GM19239 (cell line): Measurements from ENCODE around the gene PPP2R5B.

ENCODE experiments used
- DNase-seq: peaks from one replicate; pipeline ENCODE4 v3.0.0; 2011; ENCODE audit warnings: low spot score; ENCODE audit not compliant: insufficient read length
- FAIRE-seq: peaks from 2 replicates; lab custom pipeline; 2011; peaks lifted over from hg19 to GRCh38; lab: Jason Lieb, UNC

The PPP2R5B gene

DNA sequence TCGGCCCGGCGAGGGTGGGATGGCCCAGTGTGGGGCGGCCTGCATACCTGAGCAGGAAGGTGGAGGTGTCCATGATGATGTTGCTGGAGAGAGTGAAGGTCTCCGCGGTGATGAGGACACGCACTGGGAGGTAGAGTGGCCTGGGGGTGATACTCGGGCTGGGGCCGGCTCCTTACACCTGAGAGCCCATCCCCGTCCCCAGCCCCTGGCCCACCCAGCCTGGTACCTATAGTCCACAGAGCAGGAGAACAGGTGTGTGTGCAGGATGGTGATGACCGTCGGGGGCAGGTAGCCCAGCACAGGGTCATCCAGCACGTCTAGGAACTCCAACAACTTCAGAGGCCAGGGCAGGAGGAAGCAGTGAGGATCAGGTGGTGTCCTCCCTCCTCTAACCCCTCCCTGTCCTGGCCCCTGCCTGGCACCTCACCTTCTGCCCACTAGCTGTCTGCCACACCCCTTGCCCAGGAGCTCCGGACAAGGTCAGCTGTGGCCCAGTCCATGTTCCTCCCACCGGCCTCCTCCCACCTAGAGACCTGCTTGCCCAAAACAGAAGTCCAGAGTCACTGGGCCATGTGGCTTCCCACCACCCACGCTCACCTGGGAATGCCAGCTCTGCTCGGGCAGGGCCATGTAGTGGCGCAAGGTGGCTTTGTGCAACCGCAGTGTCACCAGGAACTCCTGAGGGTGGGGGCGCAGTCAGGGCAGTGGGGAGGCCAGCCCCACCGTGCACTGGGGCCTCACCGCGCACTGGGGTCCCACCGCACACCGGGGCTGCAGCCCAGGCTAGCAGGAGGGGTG lies 18.8 kb upstream of the PPP2R5B start:
- DNase-seq (no peak), FAIRE-seq (no peak)

DNA sequence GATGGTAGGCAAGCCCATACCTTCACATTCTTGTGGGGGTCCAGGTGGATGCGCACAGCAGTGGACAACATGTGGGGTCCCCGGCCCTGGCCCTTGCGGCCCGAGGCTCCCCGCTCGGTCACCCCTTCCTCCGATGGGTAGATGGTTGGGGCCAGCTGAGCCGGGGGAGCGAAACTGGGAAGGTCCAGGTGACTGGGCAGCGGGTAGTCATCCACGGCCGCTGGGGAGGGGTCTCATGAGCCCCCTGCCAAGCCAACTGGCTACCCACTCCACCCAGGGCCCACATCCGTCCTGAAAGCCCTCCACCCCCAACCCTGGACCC lies 18.2 kb upstream of the PPP2R5B start:
- FAIRE-seq (no peak), DNase-seq (no peak)

DNA sequence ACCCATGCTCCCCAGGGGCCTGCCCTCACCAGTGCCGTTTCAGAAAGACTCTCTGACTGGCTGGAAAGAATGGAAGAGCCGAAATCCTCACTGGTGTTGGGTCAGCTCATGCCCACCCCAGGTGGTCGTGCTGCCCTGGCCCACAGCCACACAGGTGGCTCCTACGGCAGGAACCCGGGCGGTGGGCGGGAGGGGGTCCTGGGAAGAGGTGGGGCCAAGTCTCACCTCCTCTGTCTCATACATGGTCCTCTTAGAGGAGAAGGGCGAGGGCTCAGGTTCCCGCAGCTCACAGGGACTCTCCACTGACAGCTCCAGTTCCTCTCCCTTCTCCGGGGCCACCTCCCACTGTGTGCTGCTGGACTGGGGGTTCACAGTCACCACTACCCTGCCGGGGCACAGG lies 15.7 kb upstream of the PPP2R5B start:
- FAIRE-seq: no peak
- DNase-seq: no peak

DNA sequence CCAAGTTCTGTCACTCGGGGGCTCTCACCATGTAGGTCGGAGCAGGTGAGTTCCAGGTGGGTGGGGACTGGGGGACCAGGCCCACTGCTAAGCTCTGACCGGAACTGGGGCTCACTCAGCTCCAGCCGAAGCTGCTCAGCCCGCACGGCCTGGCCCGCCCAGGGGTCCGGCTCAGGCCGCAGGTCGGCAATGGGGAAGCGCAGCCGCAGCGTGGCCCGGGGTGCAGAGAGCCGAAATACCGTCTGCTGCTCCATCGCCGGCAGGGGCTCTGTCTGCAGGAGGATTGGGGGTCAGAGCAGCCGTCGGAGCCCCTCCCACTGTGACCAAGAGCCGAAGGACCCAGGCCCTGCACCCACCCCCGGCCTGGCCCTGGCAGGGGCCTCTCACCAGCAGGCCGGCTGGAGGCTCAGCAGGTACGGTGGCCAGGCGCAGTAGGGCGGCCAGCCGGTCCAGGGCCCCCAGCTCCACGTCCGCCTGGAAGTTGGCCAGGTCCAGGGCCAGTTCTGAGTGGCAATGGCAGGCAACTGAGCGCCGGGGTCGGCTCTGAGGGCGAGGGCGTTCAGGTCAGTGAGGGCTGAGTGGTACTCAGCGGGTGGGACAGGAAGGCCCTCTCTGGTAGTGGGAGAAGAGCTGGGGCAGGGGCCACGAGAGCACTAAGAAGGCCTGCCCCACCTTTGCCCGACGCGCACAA lies 14.7 kb upstream of the PPP2R5B start:
- no peak for DNase-seq

DNA sequence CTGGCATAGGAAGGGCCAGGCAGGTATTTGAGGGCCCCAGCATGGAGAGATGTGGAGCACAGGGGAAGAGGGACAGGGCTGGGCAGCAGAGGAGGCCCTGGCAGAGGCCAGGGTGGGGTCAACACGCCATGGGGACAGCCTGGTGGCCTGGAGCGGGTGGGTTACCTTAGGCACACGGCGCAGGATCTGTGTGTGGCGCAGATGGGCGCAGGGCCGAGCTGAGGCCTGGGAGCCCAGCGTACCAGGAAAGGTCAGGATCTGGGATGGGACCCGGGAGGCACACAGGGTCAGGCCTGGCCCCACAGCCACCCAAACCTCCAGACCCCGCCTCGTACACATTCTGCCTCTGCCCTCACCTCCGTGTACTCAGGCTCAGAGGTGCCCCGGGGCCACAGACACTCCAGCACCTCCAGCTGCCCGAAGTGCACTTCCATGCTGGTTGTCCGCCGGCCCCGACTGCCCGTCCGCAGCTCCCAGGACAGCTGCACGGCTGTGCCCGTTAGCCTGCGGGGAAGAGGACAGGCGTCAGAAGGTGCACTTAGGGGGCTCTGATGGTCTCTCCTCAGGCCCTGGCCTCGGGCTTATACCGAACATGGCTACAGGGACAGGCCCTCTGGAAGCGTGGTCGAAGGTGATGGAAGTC lies 13.9 kb upstream of the PPP2R5B start:
- no peak for DNase-seq
- no peak for FAIRE-seq

More for the DNA sequence above, 14.7 kb upstream of the PPP2R5B start:
- no peak for FAIRE-seq

DNA sequence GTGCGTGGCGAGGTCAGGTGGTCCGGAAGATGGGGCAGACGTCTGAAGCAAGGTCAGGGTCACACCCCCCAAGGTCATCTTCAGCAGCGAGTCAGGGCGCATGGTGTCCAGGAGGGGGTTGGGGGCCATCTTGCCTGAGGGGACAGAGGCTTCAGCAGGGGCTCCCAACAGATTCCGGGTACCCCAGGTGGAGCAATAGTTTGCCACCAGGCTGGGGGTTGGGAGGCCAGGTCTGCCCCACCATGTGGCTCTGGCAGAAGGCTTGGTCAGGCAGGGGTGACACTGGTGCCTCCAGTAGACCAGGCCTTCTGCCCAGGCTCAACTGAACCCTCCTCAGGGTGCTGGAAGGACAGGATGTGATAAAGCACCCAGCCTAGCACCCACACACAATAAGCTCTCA lies 13.3 kb upstream of the PPP2R5B start:
- FAIRE-seq (no peak), DNase-seq (no peak)

DNA sequence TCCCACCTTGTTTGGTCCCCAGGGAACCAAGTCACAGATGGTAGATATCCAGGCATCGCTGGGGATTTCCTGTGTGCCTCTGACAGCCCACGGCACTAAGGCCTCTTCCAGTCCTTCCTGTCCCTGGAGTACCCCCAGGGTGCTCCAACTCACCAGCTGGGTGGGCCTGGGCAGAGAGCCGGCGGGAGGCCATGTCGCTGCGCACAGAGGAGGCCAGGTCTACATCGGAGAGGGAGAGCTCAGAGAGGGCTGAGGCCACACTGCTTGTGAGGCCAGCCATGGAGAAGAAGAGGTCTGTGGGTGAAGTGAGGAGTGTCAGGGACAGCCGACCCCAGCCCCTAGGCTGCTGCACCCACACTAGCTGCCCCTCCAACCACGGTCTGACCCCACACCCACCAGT lies 12.8 kb upstream of the PPP2R5B start:
- FAIRE-seq (no peak), DNase-seq (no peak)

DNA sequence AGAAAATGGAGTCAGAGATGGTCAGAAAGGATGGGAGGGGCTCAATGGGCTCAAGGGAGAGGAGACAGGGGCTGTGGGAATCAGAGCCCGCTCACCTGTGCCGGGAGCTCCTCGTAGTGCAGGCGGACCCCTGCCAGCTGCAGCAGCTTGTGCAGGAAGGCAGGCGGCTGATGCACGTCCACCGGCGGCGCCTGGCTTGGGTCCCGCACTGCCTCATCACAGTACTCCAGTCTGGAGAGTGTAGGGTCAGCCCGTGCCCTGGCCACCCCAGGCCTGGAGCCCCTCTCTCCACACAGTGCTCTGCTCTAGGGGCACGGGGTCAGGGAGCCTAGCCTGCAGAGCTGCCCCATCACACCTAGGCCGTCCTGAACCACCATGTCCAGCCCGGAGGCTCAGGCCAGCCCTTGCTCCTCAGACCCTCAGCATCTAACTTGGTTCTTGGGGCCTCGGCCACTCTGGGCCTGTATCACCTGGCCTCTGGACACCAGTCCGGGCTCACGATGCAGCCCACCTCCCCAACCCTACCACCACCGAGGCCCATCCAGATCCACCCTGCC lies 11.2 kb upstream of the PPP2R5B start:
- DNase-seq (no peak), FAIRE-seq (no peak)

DNA sequence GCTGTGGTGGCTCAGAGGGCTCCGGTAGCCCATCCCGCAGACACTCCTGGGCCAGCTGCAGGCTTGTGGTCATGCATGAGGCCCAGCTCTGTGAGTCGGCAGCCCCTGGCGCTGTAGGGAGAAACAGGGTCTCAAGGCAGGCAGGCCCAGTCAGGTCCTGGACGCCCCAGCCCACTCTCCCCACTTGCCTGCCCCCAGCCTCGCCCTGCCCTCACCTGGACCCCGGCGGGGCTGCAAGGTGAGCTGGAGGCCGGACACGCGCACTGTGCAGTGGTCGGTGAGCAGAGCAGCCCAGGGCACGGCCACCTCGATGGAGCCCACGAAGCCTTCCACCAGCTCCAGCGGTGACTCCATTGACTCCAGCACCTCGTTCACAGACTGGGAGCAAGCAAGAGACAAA lies 10.4 kb upstream of the PPP2R5B start:
- DNase-seq (no peak), FAIRE-seq (no peak)

DNA sequence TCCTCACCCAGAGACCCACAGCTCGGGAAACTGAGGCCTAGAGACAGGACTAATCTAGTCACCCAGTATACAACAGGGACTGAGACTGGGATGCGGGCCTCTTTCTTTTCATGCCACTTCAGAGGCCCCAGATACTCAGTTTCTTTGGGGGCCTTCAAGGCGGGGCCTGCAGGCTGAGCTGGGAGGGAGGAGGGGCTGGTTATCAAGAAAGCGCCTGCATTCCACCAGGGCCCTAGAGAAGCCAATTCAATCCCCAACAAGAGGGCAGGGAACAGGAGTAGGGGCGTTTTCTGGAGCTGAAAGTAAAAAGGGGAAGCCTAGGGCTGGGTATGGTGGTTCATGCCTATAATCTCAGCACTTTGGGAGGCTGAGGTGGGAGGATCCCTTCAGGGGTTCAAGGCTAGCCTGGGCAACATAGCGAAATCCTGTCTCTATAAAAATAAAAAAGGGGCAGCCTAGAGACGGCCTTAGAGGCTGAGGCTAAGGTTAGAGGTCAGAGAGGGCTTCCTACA lies 9.1 kb upstream of the PPP2R5B start:
- DNase-seq: no peak
- FAIRE-seq: no peak

DNA sequence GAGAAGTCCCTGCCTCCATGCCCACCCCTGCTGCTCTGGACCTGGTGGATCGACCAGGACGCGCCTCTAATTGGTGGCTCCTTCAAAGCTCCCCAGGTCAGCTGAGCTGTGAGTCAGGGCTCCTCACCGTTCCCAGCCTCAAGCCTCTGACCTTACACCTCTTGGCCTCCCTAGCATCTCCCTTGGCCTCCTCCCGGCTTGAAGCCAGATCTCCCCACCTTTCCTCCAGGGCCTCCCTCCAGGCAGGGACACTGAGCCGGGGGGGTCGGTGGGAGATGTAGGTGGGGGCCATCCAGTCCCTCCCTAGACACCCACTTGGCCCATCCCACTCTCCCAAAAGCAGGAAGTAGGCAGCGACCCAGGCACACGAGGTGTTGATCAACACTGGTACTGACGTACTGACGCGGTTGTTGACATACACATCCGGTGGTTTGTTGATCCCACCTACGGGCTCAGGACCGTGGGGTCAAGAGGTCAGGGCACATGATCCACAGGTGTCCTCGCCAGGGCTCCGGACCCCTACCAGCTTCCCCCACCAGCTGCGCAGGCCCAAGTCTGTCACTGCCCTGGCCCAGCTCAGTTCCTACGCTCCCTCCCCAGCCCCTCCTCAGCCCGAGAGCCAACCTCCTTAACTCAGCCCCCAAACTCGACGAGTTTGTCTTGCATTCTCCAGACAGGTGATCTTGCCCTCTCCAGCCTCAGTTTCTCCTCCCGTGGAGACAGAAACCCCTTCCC lies 8.3 kb upstream of the PPP2R5B start:
- DNase-seq (peak; percentile 71), FAIRE-seq (peak; percentile 84)

DNA sequence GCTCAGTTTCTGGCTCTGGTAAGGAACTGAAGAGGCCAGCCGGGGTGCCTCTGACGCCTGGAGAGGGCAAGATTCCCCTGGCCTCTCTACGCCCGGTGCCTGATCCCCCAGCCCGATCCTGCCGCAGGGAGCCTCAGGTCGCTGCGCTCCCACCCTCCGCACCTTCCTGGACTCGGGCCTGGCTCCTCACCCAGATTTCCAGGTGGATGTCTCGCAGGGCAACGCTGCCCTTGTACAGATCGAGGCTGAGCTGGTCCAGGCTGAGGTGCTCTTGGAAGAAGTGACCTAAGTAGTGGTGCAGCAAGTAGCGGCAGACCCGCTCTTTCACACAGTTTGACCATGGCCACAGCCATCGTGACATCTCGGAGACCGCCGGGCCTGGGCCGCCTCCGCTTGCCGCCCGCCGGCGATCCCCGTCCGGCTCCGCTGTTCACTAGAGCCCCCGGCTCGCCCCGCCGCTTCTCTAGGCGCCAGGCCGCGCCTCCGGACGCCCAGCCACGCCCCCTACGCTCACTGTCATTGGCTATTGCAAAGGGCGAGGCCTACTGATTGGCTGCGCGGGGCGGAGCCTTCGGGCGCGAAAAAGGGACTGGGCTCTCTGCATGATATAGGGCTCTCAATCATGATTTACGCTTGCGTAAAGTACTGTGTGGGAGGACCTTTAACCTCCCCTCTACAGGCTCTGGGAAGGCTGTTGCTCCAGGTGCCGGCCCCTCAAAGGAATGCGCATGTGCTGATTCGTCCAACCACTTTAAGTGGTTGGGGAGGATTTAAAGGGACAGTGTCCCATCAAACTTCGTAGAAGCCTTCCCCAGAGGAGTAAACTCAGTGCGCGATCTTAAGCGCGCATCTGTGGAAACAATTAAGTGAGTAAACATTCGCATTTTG lies 7.5 kb upstream of the PPP2R5B start, which contains the start of gene ATG2A:
TSS of gene ATG2A (minus strand) at position 435 of the 888 bp plus-strand sequence. CDS start at position 361, 74 bp downstream.
- DNase-seq: peak; percentile 99
- peak; percentile 99 for FAIRE-seq

DNA sequence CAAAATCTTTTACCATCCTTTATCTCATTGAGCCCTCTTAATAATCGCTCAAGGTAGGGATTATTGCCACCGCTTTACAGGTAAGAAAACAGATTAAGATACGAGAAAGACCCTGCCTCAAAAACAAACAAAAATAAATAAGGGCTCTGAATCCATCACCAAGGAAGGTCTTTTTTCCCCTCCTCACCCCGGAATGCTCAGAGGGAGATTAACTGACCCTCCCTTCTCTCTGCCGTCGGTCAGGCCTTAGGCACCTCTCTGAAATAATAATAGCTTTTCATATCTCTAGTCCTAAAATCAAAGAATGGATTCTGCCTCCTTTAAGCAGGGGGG lies 6.9 kb upstream of the PPP2R5B start:
- FAIRE-seq: no peak
- no peak for DNase-seq

DNA sequence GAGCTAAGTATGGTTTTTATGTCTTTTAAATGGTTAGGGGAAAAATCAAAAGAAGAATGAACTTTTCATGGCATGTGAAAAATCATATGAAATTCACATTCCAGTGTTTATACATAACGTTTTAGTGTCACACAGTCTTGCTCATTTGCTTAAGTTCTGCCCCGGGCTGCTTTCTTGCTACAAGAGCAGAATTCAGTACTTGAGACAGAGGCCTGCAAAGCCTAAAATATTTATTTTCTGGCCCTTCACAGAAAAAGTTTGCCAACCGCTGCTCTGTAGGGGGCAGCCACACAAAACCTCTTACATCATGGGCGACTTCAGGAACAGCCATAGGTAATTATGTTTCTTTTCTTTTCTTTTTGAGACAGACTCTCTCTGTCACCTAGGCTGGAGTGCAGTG lies 6.5 kb upstream of the PPP2R5B start:
- DNase-seq (no peak), FAIRE-seq (no peak)

DNA sequence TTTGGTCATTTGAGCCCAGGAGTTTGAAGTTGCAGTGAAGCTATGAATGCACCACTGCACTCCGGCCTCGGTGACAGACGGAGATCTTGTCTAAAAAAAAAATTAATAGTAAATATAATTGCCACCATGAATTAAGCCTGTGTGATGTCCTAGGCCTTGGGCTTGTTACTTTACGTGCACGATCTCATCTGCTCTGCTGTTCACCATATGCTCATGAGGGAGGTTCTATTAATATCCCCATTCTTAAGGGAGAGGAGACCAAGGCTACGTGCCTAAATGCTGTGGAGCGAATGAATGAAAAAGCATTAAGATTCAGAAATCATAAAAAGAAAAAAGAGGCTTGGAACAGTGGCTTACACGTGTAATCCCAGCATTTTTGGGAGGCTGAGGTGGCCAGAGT lies 4.9 kb upstream of the PPP2R5B start:
- DNase-seq: no peak
- FAIRE-seq: no peak

DNA sequence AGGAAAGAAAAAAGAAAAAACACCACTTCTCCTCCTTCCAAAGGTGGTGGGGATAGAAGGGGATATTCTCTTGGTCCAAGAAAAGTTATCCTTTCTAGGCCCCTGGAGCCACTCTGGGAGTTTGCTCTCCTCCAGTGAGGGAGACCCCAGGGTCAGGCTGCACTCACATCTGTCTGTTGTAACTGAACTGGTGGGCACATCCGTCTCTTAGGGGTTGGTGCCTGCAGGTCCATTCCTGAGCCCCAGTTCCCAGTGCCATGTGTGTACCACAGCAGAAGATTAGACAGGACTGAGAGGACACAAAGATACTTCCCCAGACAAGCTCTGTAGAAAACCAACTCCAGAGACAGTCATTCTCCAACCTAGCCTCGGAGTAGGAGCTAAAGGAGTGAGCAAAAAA lies 4.4 kb upstream of the PPP2R5B start:
- FAIRE-seq (no peak), DNase-seq (no peak)

DNA sequence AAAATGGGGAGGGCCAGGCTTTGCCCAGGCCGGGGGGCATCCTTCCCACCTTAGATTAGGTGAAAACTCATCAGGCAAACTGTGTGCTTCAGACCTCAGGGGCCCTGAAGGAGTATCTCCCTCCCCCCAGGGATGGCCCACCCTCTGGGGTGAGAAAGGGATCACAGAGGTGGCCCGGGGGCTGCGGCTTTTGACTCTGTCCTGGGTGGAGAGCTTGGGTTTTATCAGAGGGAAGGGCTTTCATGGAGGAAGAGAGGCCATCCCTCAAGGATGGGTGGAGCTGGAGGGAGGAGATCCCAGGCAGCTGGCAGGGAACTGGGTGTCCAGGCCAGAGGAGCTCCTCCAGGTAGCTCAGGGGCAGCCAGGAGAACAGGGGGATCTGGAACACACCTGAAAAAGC lies 3.1 kb upstream of the PPP2R5B start:
- DNase-seq: no peak
- no peak for FAIRE-seq

DNA sequence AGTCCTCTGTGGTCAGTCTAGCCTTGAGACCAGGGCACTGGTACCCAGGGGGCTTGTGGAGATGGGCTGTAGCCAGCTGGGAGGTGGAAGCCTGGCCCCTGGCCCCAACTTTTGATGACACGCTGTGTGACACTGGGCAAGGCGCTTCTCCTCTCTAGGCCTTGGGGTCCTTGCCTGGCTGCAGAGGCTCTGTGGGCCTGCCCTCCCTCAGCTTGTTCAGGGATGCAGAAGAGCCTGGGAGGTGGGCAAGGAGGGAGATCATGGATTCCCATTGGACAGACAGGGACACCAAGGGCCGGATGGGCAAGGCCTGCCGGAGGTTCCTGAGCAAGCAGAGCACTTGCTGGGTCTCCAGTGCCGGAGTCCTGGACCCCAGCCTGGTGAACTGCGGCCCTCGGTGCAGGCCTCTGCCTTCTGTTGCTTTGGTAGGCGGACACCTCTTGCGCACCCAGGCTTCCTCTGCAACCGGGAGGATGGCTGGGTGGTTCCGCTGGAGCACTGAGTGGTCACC lies 1.3 kb upstream of the PPP2R5B start:
- no peak for DNase-seq

DNA sequence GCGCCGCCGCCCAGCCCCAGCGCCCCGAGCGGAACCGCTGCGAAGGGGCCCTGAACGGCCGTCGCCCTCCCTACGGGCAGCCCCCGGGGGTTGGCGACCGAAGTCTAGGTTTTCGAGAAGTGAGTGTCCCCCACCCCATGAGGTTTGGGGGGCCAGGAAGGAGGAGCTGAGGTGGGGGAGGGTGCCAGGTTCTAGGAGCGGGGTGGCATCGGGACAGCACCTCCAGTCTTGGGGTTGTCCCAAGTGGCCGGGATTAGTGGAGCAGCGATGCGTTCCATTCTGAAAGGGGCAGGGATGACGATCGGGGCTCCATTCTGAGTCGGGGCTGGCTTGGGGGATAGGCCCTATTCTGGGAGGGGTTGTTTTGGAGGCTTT lies 408 bp downstream of the PPP2R5B start:
- FAIRE-seq: no peak
- no peak for DNase-seq

More for the DNA sequence above, 1.3 kb upstream of the PPP2R5B start:
- no peak for FAIRE-seq
